Astrocyte (in vitro differentiated cells and primary cell): ENCODE results near the gene STING1.

ENCODE experiments used
- CTCF ChIP-seq: IDR thresholded peaks from 2 replicates; pipeline ENCODE4 v1.5.1; 2011; ENCODE audit warnings: low read depth, mild to moderate bottlenecking, inconsistent platforms, low read length, moderate library complexity; ENCODE audit not compliant: insufficient read depth
- EZH2 ChIP-seq: IDR thresholded peaks from 2 replicates; pipeline ENCODE4 v1.6.1; 2012; ENCODE audit warnings: mild to moderate bottlenecking, low read length, inconsistent platforms; ENCODE audit not compliant: insufficient read depth

DNA sequence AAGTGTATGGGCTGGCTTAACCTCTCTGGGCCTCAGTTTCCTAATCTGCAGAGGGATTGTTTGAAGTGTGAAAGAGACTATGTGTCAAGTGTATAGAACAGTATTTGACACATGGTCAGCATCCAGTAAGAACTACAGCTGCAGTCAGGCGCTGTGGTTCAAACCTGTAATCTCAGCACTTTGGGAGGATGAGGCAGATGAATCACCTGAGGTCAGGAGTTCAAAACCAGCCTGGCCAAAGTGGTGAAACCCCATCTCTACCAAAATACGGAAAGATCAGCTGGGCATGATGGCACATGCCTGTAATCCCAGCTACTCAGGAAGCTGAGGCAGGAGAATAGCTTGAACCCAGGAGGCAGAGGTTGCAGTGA lies 31.9 kb upstream of the STING1 start:
- no peak for TF ChIP-seq CTCF
- no peak for TF ChIP-seq EZH2
